ENCODE results near the gene ASPSCR1.

- TF ChIP-seq MAX (IDR thresholded peaks at IDR 0.05; ENCODE audit: low read depth, low read length): no peak
- TF ChIP-seq CTCF (IDR thresholded peaks at IDR 0.05; ENCODE audit: low read depth, low read length): no peak
- no peak for TF ChIP-seq POLR2A (IDR thresholded peaks at IDR 0.05; ENCODE audit: extremely low read depth, insufficient read length)
- no peak for TF ChIP-seq MYC (IDR thresholded peaks at IDR 0.05; ENCODE audit: low read depth, low read length)
These were observed 9.8 kb downstream of the ASPSCR1 start for GRCh38 chr17:81987161-81987770.
